ENCODE measurements around the gene GIGYF1. TPM values are rescaled to one million over a fixed set of nuclear protein-coding genes. Genes with fewer than 3 reads are reported as not detected.

GIGYF1 gene
- total RNA-seq, 1 donor from 2014 or later = 14.1 TPM

DNA sequence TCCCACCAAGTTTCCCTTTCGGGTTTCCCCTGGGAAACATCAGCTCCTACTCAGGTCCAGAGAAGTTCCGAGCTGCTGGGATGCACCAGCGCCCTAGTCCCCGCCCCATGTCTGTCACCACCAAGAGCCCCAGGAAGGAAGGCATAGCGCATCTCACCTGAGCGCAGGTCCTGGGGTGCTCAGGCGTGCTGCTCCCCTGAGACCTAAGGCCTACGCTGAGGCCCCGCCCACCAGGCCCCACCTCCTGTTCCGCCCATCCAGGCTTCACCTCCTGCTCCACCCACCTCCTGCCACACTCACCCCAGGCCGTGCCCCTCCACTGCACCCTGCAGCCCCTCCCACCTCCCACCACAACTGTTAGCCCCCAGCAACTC is 51.5 kb downstream of the GIGYF1 start:
- TF ChIP-seq, protein P1, sequence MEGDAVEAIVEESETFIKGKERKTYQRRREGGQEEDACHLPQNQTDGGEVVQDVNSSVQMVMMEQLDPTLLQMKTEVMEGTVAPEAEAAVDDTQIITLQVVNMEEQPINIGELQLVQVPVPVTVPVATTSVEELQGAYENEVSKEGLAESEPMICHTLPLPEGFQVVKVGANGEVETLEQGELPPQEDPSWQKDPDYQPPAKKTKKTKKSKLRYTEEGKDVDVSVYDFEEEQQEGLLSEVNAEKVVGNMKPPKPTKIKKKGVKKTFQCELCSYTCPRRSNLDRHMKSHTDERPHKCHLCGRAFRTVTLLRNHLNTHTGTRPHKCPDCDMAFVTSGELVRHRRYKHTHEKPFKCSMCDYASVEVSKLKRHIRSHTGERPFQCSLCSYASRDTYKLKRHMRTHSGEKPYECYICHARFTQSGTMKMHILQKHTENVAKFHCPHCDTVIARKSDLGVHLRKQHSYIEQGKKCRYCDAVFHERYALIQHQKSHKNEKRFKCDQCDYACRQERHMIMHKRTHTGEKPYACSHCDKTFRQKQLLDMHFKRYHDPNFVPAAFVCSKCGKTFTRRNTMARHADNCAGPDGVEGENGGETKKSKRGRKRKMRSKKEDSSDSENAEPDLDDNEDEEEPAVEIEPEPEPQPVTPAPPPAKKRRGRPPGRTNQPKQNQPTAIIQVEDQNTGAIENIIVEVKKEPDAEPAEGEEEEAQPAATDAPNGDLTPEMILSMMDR (conservative IDR thresholded peaks at IDR 0.05; ENCODE audit: low read depth, low read length) = no peak
- no peak for DNase-seq (ENCODE audit: low read depth)

DNA sequence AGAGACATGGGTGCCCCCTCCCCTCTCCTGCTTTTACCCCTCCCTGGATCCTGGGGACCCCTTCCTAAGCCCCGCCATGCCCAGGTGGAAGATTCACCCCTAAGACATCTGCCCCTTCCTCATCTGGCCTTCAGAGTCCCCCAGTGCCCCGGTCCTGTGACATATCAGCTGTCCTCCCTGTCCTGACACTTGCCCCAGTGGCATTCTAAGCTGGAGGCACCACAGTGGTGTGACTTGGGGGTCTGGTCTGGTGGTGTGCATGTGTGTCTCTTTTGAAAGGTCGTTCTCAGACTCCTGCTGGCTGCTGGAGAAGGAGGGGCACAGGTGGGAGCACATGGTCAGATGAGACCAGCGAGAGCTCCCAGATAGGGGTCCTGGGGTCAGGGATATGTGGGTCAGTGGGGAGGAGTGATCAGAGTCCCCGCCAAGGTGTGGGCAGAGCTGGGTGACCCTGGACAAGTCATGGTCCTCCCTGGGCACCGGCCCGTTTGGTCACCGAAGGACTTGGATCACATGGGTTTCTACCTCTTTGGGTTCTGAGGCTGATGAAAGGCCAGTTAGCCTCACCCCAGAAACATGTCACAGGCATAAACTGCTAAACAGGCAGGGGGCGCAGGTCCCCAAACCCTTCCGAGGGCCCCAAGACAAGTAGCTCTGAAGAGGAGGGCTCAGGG is 52.1 kb downstream of the GIGYF1 start:
- TF ChIP-seq, protein P1 (conservative IDR thresholded peaks at IDR 0.05; ENCODE audit: low read depth, low read length) = no peak
- no peak overlapping the region for H3K4me3 ChIP-seq (ENCODE audit: low read depth, low read length)
- DNase-seq (ENCODE audit: low read depth) = no peak

More for the DNA sequence above, 51.5 kb downstream of the GIGYF1 start:
- H3K4me3 ChIP-seq (ENCODE audit: low read depth, low read length) = no peak overlapping the region

DNA sequence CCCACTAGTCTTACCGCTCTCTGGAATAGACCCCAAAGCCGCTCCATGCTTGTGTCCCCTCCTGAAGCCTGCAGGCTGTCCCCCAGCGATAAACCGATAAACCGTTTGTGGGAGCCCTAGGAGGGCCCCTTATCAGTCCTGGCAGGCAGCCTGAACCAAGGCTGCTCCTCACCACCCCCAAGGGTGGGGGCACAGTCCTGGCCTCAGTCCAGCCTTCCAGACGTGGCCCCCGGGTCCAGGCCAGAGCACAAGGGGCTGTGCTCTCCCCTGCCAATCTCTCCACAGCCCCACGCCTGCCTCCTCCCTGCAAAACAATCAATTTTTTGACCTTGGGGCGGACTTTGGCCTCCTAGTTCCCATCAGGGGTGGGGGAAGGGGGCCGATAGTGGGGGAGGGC is 52.6 kb downstream of the GIGYF1 start, which contains the start of gene TFR2:
Gene TFR2, minus strand, starts transcription at position 90 of the 397 bp plus-strand sequence. Its CDS starts 43 bp downstream, at position 47.
- no peak within 1 kb of the TSS for H3K4me3 ChIP-seq (ENCODE audit: low read depth, low read length)
- TF ChIP-seq, protein P1 (conservative IDR thresholded peaks at IDR 0.05; ENCODE audit: low read depth, low read length) = no peak
- no peak for DNase-seq (ENCODE audit: low read depth)

DNA sequence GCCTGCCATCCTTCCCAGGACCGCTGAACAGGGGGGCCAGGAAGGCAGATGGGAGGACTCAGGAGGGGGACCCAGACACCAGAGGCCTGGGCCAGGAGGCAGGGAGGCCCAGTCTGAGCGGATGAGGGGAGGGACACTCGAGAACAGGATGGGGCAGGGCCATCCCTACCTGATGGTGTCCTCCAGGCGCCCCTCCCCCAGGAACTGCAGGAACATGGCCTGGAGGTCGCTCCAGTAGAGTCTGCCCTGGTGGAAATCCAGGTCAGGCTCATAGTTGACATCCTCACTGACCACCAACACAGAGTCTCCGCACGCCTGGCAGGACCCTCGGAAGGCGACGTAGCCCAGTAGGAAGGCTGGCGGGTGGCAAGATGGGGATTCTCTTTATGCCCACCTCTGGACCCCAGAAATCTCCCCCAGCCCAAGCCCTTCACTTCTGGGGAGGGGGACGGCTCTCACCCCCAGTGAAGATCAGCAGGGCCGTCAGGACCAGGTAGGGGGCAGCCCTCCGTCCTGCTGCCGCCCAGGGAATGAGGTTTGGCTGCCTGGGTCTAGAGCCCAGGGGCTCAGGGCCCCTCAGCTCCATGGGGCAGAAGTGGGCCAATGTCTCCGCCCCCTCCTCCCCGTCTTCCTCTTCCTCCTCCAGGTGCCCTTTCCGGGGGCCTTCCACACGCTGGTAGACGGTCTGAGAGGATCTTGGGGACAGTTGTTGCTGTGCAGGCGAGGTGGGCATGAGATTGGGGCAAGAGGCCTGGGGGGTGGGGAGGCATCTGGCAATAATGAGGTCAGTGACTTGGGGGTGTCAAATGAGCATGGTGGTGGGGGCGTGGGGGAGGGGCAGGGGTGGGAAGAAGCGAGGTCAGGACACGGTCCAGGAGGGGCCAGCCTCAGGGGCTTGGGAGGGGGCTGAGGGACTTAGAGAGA is 53.3 kb downstream of the GIGYF1 start:
- TF ChIP-seq, protein P1 (conservative IDR thresholded peaks at IDR 0.05; ENCODE audit: low read depth, low read length) = no peak
- DNase-seq (ENCODE audit: low read depth) = no peak
- H3K4me3 ChIP-seq (ENCODE audit: low read depth, low read length) = no peak overlapping the region

DNA sequence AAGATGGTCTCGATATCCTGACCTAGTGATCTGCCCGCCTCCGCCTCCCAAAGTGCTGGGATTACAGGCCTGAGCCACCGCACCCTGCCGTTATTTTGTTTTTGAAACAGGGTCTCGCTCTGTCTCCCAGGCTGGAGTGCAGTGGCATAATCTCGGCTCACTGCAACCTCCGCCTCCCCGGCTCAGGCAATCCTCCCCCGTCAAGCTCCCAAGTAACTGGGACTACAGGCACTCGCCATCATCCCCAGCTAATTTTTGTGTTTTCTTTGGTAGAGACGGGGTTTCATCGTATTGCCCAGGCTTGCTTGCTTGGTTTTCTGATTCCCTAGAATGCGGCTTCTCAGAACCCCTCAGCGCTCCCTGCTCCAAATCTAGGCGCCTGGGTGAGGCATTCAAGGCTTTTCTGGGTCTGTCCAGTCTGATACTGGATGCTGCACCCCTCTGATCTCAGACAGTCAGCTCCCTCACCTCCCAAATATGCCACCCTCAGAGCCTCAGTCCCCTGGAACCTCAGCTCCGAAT is 54.0 kb downstream of the GIGYF1 start:
- TF ChIP-seq, protein P1 (conservative IDR thresholded peaks at IDR 0.05; ENCODE audit: low read depth, low read length) = no peak
- H3K4me3 ChIP-seq (ENCODE audit: low read depth, low read length) = no peak overlapping the region
- DNase-seq (ENCODE audit: low read depth) = no peak

DNA sequence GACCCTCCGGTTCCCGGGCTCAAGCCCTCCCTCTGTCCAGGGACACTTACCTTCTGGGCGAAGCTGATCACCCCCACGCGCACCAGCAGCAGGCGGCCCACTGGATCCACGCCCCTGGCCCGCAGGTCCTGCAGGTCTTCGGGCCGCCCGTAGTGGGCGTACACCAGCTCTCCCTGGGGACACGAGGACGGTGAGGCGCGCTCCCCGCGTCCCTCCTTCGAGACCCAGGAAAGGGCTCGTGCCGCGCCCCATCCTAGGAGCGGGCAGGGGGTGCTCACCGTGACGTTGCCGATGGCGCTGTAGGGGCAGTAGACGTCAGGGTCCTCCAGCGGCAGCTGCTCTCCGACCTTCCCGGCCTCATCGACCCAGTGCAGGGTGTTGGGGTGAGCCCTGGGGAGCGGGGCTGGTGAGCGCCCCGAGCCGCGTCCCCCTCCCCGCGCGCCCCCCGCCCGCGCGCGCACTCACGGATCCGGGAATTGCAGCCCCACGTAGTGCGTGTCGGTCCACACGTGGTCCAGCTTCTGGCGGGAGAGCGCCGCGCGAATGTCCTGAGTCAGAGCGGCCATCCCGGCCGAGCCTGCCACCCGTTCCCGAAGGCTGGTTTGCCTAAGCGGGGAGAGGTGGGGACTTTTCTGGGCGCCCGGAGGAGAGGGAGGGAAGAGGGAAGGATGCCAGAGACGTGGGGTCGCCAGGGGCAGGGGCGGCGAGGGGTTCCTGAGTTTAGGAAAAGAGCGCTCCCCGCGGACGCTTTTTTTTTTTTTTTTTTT is 60.9 kb downstream of the GIGYF1 start:
- no peak for DNase-seq (ENCODE audit: low read depth)
- TF ChIP-seq, protein P1 (conservative IDR thresholded peaks at IDR 0.05; ENCODE audit: low read depth, low read length) = peak; percentile 27
- H3K4me3 ChIP-seq (ENCODE audit: low read depth, low read length) = peak overlapping the region; percentile 34

All from epithelial cell of proximal tubule (primary cell).